HepG2 (cell line): Measurements from ENCODE around the gene C6orf62. TPM values are rescaled to one million over a fixed set of nuclear protein-coding genes. Genes with fewer than 3 reads are reported as not detected.

Experiments used
- GMEB1 ChIP-seq: sonication (generic); formaldehyde crosslinking; IDR thresholded peaks from 2 replicates; pipeline ENCODE4 v1.5.1; 2020; ENCODE audit warnings: missing genetic modification reagents, mild to moderate bottlenecking, borderline replicate concordance
- GPBP1L1 ChIP-seq: sonication (generic); formaldehyde crosslinking; IDR thresholded peaks from 2 replicates; pipeline ENCODE4 v1.5.0; 2020; ENCODE audit warnings: mild to moderate bottlenecking, missing genetic modification reagents
- HIC2 ChIP-seq: sonication (generic); formaldehyde crosslinking; IDR thresholded peaks from 2 replicates; pipeline ENCODE4 v1.9.0; 2022; ENCODE audit warnings: low read depth, missing genetic modification reagents
- HMG20A ChIP-seq: IDR thresholded peaks from 2 replicates; pipeline ENCODE4 v1.6.1; 2016; ENCODE audit warnings: borderline replicate concordance
- HNF1B ChIP-seq: sonication (generic); formaldehyde crosslinking; IDR thresholded peaks from 2 replicates; pipeline ENCODE4 v1.5.1; 2020; ENCODE audit warnings: mild to moderate bottlenecking, moderate library complexity, missing genetic modification reagents
- HOXA5 ChIP-seq: sonication (generic); formaldehyde crosslinking; IDR thresholded peaks from 2 replicates; pipeline ENCODE4 v1.4.0; 2020; ENCODE audit warnings: missing genetic modification reagents
- HOXA9 ChIP-seq: sonication (generic); formaldehyde crosslinking; IDR thresholded peaks from 2 replicates; pipeline ENCODE4 v1.8.1; 2022; ENCODE audit warnings: missing genetic modification reagents, mild to moderate bottlenecking, moderate library complexity, borderline replicate concordance
- JUND ChIP-seq: sonication (generic); formaldehyde crosslinking; IDR thresholded peaks from 2 replicates; pipeline ENCODE4 v1.8.0; 2022; ENCODE audit warnings: mild to moderate bottlenecking, missing genetic modification reagents
- PAXIP1 ChIP-seq: sonication (generic); formaldehyde crosslinking; conservative IDR thresholded peaks from 2 replicates; pipeline ENCODE4 v1.4.0; 2020; ENCODE audit warnings: mild to moderate bottlenecking, missing genetic modification reagents, moderate library complexity
- PRPF4 ChIP-seq: fragments of 200-400 bp; formaldehyde crosslinking; IDR thresholded peaks from 2 replicates; pipeline ENCODE4 v1.6.1; 2016; ENCODE audit warnings: low read length, low read depth; ENCODE audit not compliant: poor library complexity, severe bottlenecking
- RBM22 ChIP-seq: fragments of 200-400 bp; formaldehyde crosslinking; optimal IDR thresholded peaks from 2 replicates; pipeline ENCODE3; 2017; ENCODE audit warnings: mild to moderate bottlenecking, low read length, moderate library complexity
- RNF219 ChIP-seq: sonication (generic); formaldehyde crosslinking; IDR thresholded peaks from 2 replicates; pipeline ENCODE4 v1.5.0; 2020; ENCODE audit warnings: mild to moderate bottlenecking, missing genetic modification reagents
- SOX5 ChIP-seq: IDR thresholded peaks from 2 replicates; pipeline ENCODE4 v1.6.1; 2016; ENCODE audit warnings: borderline replicate concordance
- ZNF558 ChIP-seq: sonication (generic); formaldehyde crosslinking; IDR thresholded peaks from 2 replicates; pipeline ENCODE4 v1.9.0; 2022; ENCODE audit warnings: mild to moderate bottlenecking, missing genetic modification reagents, borderline replicate concordance
- ZNF709 ChIP-seq: sonication (generic); formaldehyde crosslinking; IDR thresholded peaks from 2 replicates; pipeline ENCODE4 v1.5.0; 2020; ENCODE audit warnings: mild to moderate bottlenecking, missing genetic modification reagents
- polyA plus RNA-seq, 8 experiments: library from polyadenylated mRNA; depleted of rRNA in 3 of 8; stranded (reverse) in 7 of 8; unstranded in 1 of 8; fragments of >200 nt; fragmentation: Illumina TruSeq in 4 of 8; extraction: Trizol in 4 of 8; gene quantifications; 2 replicates each; pipeline versions ENCODE4 v1.2.1 to v1.2.3, GENCODE V29; 2011 to 2016; ENCODE audit warnings: low read depth in 4 of 8, missing spikeins in 1 of 8, mixed read lengths in 1 of 8; ENCODE audit not compliant: insufficient read depth in 1 of 8
- total RNA-seq, 5 experiments: library from RNA; depleted of rRNA; stranded (reverse); fragments of >200 nt; fragmentation: Illumina TruSeq; extraction: Trizol; gene quantifications; 2 replicates each; pipeline ENCODE4 v1.2.3, GENCODE V29; 2016; ENCODE audit warnings: low read depth in 1 of 5

The C6orf62 gene
- total and polyA plus RNA-seq, 2 of the 13 experiments (the other 11 are each of a cell fraction or from before 2014, with no cell fraction given), result 54.8 to 90.4 TPM

GRCh38 chr6:24720604-24721460, 1.9 kb upstream of the C6orf62 start (continued):
- TF ChIP-seq GPBP1L1 (CRISPR knock-in tag), result no peak
- TF ChIP-seq RNF219 (CRISPR knock-in tag), result no peak
- TF ChIP-seq PAXIP1 (CRISPR knock-in tag), result peak; percentile 17; the same call in 1 of the 2 replicates
- peak; percentile 93; the same call in 1 of the 2 replicates for TF ChIP-seq HOXA5 (CRISPR knock-in tag)
- no peak; the same call in 1 of the 2 replicates for TF ChIP-seq HIC2 (CRISPR knock-in tag)
- TF ChIP-seq GMEB1 (CRISPR knock-in tag), result peak; percentile 80
- TF ChIP-seq JUND (CRISPR knock-in tag), result no peak
- TF ChIP-seq RBM22, result peak; percentile 44
- TF ChIP-seq ZNF709 (CRISPR knock-in tag), result peak; percentile 89
- peak; percentile 63 for TF ChIP-seq HNF1B (CRISPR knock-in tag)
- no peak for TF ChIP-seq HOXA9 (CRISPR knock-in tag)
- TF ChIP-seq PRPF4, result no peak
- no peak for TF ChIP-seq ZNF558
- peak; percentile 26; the same call in 1 of the 2 replicates for TF ChIP-seq SOX5 (CRISPR knock-in tag)
- no peak for TF ChIP-seq HMG20A
